ENCODE data around the gene ATP10A. TPM values are rescaled to one million over a fixed set of nuclear protein-coding genes. Genes with fewer than 3 reads are reported as not detected.

ATP10A gene
- total RNA-seq, 1 experiment from 2014 or later, result 0.02 TPM

DNA sequence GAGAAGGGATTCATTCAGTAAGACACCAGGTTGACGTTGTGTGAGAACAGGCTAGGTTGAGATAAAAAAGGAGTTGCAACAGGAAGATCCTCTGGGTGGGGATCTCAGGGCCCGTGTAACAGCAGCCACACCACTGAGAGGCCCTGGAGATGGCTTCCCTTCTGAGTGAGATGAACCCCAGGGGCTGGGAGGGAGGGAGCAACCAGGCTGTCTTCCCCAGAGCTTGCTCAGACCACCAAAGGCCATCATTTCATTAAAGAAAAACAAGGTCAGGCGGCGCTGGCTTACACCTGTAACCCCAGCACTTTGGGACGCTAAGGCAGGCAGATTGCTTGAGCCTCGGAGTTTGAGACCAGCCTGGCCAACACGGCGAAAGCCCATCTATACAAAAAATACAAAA, 187.7 kb downstream of the ATP10A start (continued):
- no peak for TF ChIP-seq YY1 (IDR thresholded peaks at IDR 0.05; ENCODE audit: extremely low read depth, insufficient replicate concordance, low read depth, low read length)
- TF ChIP-seq, protein P1, sequence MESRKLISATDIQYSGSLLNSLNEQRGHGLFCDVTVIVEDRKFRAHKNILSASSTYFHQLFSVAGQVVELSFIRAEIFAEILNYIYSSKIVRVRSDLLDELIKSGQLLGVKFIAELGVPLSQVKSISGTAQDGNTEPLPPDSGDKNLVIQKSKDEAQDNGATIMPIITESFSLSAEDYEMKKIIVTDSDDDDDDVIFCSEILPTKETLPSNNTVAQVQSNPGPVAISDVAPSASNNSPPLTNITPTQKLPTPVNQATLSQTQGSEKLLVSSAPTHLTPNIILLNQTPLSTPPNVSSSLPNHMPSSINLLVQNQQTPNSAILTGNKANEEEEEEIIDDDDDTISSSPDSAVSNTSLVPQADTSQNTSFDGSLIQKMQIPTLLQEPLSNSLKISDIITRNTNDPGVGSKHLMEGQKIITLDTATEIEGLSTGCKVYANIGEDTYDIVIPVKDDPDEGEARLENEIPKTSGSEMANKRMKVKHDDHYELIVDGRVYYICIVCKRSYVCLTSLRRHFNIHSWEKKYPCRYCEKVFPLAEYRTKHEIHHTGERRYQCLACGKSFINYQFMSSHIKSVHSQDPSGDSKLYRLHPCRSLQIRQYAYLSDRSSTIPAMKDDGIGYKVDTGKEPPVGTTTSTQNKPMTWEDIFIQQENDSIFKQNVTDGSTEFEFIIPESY (IDR thresholded peaks at IDR 0.05; ENCODE audit: extremely low read depth, insufficient replicate concordance, low read length), result no peak
- TF ChIP-seq ZFX (IDR thresholded peaks at IDR 0.05), result no peak
- TF ChIP-seq POLR2AphosphoS5 (IDR thresholded peaks at IDR 0.05; ENCODE audit: low read depth, low read length), result no peak

DNA sequence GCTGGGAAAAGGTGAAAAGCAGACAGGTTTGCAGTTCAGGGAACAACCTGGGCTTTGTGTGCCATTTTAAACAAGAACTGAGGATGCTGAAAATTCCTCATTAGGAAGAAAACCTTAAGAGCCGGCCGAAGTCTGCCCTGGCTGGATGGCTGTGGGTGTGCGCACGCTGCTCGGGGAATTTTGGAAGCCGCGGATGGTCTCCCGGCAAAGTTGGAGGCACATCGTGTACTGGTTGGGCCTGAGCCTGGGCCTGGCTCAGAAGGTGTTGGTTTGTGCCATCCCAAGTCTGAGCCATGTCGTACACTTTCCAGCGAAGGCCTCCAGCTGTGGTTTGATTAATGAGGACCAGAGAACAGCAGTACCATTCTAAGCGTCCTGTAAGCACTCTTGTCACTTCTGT, 188.2 kb downstream of the ATP10A start:
- Histone ChIP-seq H3K4me3 (replicated peaks in 1 of 2; ENCODE audit: low read depth in 1 of 2, low read length in 2 of 2) (no peak overlapping the region), H4K20me1 (ENCODE audit: insufficient read depth) (no peaks in the 10 kb centered on the region), H3K27ac (ENCODE audit: low read depth, low read length) (no peak overlapping the region), H3K36me3 (ENCODE audit: control insufficient read depth in 1 of 2, insufficient read depth in 2 of 2, low read length in 2 of 2) (no peaks in the 10 kb centered on the region), H3K9me2 (ENCODE audit: insufficient read depth) (no peaks in the 10 kb centered on the region), H3K27me3 (ENCODE audit: insufficient read depth, low read length) (no peaks in the 10 kb centered on the region), H3K4me2 (ENCODE audit: low read length) (no peak overlapping the region), H3K79me2 (ENCODE audit: insufficient read depth, low read length) (no peaks in the 10 kb centered on the region), H3K4me1 (ENCODE audit: control insufficient read depth in 1 of 2, insufficient read depth in 2 of 2, low read length in 2 of 2) (no peaks in the 10 kb centered on the region), H3K9ac (ENCODE audit: low read length) (no peak overlapping the region), H3K9me3 (ENCODE audit: control insufficient read depth in 1 of 2, insufficient read depth in 1 of 2, low read depth in 1 of 2, low read length in 2 of 2) (peaks cover 3 to 43% of the 10 kb centered on the region in 2 experiments; a peak in 2 of 4 replicates), H2AFZ (ENCODE audit: low read depth, low read length, poor library complexity, severe bottlenecking) (no peak overlapping the region)
- ATAC-seq, result no peak
- intact Hi-C loops (cut with micrococcal nuclease), result no loop called here
- BruUV-seq (replicated peaks), result no TSS peak
- no peak for DNase-seq (ENCODE audit: low read depth, low spot score)
- POLR2A ChIA-PET, result no interaction called here
- RAD21 ChIA-PET (ENCODE audit: low non-redundant PET in 1 of 2, low total read pairs in 2 of 2, uncharacterized antibody in 2 of 2, unreplicated experiment in 2 of 2), result no interaction called here
- CTCF ChIA-PET, result no interaction called here
- TF ChIP-seq EGR1 (IDR thresholded peaks at IDR 0.05; ENCODE audit: low read depth) (no peak), YY1 (IDR thresholded peaks at IDR 0.05; ENCODE audit: extremely low read depth, insufficient replicate concordance, low read depth, low read length) (no peak), EZH2 (IDR thresholded peaks at IDR 0.05) (no peak), POLR2AphosphoS5 (IDR thresholded peaks at IDR 0.05; ENCODE audit: low read depth, low read length) (no peak), TCF7L2 (IDR thresholded peaks at IDR 0.05; ENCODE audit: borderline replicate concordance, extremely low read depth, insufficient read depth, insufficient read length) (no peak), JUND (IDR thresholded peaks at IDR 0.05) (no peak), SIN3A (IDR thresholded peaks at IDR 0.05; ENCODE audit: low read depth) (no peak), POLR2A (IDR thresholded peaks at IDR 0.05; ENCODE audit: borderline replicate concordance, extremely low read depth, insufficient read depth, insufficient read length) (no peak), EZH2phosphoT487 (IDR thresholded peaks at IDR 0.05; ENCODE audit: borderline replicate concordance) (no peak), CEBPB (IDR thresholded peaks at IDR 0.05; ENCODE audit: low read depth) (no peak), ZNF274 (IDR thresholded peaks at IDR 0.05; ENCODE audit: low read depth, low read length) (no peak), SP1 (IDR thresholded peaks at IDR 0.05; ENCODE audit: low read depth) (no peak), ELF1 (IDR thresholded peaks at IDR 0.05; ENCODE audit: borderline replicate concordance, low read depth) (no peak), SRF (IDR thresholded peaks at IDR 0.05; ENCODE audit: low read depth) (no peak), ZFX (IDR thresholded peaks at IDR 0.05) (no peak), RAD21 (IDR thresholded peaks at IDR 0.05; ENCODE audit: low read depth) (no peak)
- TF ChIP-seq, protein P2, sequence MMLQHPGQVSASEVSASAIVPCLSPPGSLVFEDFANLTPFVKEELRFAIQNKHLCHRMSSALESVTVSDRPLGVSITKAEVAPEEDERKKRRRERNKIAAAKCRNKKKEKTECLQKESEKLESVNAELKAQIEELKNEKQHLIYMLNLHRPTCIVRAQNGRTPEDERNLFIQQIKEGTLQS (IDR thresholded peaks at IDR 0.05), result no peak
- TF ChIP-seq, protein P3, sequence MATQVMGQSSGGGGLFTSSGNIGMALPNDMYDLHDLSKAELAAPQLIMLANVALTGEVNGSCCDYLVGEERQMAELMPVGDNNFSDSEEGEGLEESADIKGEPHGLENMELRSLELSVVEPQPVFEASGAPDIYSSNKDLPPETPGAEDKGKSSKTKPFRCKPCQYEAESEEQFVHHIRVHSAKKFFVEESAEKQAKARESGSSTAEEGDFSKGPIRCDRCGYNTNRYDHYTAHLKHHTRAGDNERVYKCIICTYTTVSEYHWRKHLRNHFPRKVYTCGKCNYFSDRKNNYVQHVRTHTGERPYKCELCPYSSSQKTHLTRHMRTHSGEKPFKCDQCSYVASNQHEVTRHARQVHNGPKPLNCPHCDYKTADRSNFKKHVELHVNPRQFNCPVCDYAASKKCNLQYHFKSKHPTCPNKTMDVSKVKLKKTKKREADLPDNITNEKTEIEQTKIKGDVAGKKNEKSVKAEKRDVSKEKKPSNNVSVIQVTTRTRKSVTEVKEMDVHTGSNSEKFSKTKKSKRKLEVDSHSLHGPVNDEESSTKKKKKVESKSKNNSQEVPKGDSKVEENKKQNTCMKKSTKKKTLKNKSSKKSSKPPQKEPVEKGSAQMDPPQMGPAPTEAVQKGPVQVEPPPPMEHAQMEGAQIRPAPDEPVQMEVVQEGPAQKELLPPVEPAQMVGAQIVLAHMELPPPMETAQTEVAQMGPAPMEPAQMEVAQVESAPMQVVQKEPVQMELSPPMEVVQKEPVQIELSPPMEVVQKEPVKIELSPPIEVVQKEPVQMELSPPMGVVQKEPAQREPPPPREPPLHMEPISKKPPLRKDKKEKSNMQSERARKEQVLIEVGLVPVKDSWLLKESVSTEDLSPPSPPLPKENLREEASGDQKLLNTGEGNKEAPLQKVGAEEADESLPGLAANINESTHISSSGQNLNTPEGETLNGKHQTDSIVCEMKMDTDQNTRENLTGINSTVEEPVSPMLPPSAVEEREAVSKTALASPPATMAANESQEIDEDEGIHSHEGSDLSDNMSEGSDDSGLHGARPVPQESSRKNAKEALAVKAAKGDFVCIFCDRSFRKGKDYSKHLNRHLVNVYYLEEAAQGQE (IDR thresholded peaks at IDR 0.05; ENCODE audit: low read depth), result no peak
- TF ChIP-seq, protein P1 (IDR thresholded peaks at IDR 0.05; ENCODE audit: extremely low read depth, insufficient replicate concordance, low read length), result no peak
